HepG2 (cell line): ENCODE results near the gene CCDC6. TPM values are rescaled to one million over a fixed set of nuclear protein-coding genes. Genes with fewer than 3 reads are reported as not detected.

ENCODE experiments used
- ATAC-seq: fragments of 200-7000 bp; cut with Tn5 transposase; 3 replicates; pipeline ENCODE4 v1.9.1; 2020; ENCODE audit warnings: mild to moderate bottlenecking, moderate library complexity
- BruUV-seq: library from RNA; stranded (reverse); fragments of 400-500 nt; replicated peaks from 2 replicates; lab custom pipeline; 2021; lab: Mats Ljungman, UMichigan
- CTCF ChIA-PET: fragments of 300-600 bp; formaldehyde crosslinking; extraction: SDS; loops from one replicate; lab custom pipeline; 2021; ENCODE audit warnings: low total read pairs, inconsistent platforms, low intra/inter-chr PET ratio; lab: Yijun Ruan, JAX
- POLR2A ChIA-PET: fragments of 350-600 bp; sonication (Branson Sonifier 250); formaldehyde crosslinking; loops from one replicate; lab custom pipeline; 2020; ENCODE audit warnings: antibody characterized with exemption, inconsistent platforms; lab: Yijun Ruan, JAX
- DNase-seq: peaks from one replicate; pipeline ENCODE4 v3.0.0-alpha.2; 2015; ENCODE audit warnings: low spot score
- FAIRE-seq: peaks from 3 replicates; lab custom pipeline; 2011; peaks lifted over from hg19 to GRCh38; lab: Jason Lieb, UNC
- H2AFZ ChIP-seq: one replicate; pipeline ENCODE4 v1.6.1; 2011; ENCODE audit warnings: low read length, inconsistent platforms
- H3K27ac ChIP-seq: fragments of 300-600 bp; 3 replicates; pipeline ENCODE4 v1.8.0; 2011; ENCODE audit warnings: mixed run types, mild to moderate bottlenecking, mixed read lengths, low read length, inconsistent platforms; ENCODE audit not compliant: insufficient read depth; ENCODE audit errors: extremely low read length
- H3K27me3 ChIP-seq, 2 experiments: fragments of 200-600 bp in 1 of 2; 2 replicates in 1 of 2; 3 replicates in 1 of 2; pipeline versions ENCODE4 v1.6.0 to v1.8.0; 2011; ENCODE audit warnings: low read length in 2 of 2, mild to moderate bottlenecking in 2 of 2, moderate library complexity in 2 of 2, inconsistent platforms in 1 of 2; ENCODE audit not compliant: insufficient read depth in 2 of 2, control insufficient read depth in 1 of 2
- H3K36me3 ChIP-seq, 2 experiments: fragments of 200-600 bp in 1 of 2; replicated peaks in 1 of 2; 2 replicates in 1 of 2; 3 replicates in 1 of 2; pipeline versions ENCODE4 v1.5.1 to v1.8.0; 2011; ENCODE audit warnings: low read length in 2 of 2, inconsistent platforms in 1 of 2; ENCODE audit not compliant: insufficient read depth in 2 of 2, control insufficient read depth in 1 of 2
- H3K4me1 ChIP-seq: 2 replicates; pipeline ENCODE4 v1.5.1; 2012; ENCODE audit warnings: low read length, inconsistent platforms; ENCODE audit not compliant: insufficient read depth
- H3K4me2 ChIP-seq: 2 replicates; pipeline ENCODE4 v1.6.0; 2011; ENCODE audit warnings: low read depth, low read length, inconsistent platforms
- H3K4me3 ChIP-seq, 3 experiments: fragments of 200-600 bp in 1 of 3; sonication (generic), shearing (Covaris generic) in 1 of 3; replicated peaks in 1 of 3; 2 replicates each; pipeline ENCODE4 v1.5.1; 2011 to 2016; ENCODE audit warnings: low read length in 3 of 3, inconsistent platforms in 2 of 3, low read depth in 2 of 3, mild to moderate bottlenecking in 2 of 3, control low read depth in 1 of 3, mixed read lengths in 1 of 3; ENCODE audit not compliant: insufficient read depth in 1 of 3
- H3K79me2 ChIP-seq: one replicate; pipeline ENCODE4 v1.6.1; 2011; ENCODE audit warnings: low read length, inconsistent platforms; ENCODE audit not compliant: insufficient read depth
- H3K9ac ChIP-seq: 2 replicates; pipeline ENCODE4 v1.6.0; 2011; ENCODE audit warnings: mild to moderate bottlenecking, low read depth, low read length, inconsistent platforms; ENCODE audit not compliant: insufficient read depth
- H3K9me3 ChIP-seq: 2 replicates; pipeline ENCODE4 v1.5.1; 2012; ENCODE audit warnings: mild to moderate bottlenecking, low read length
- H4K20me1 ChIP-seq: 2 replicates; pipeline ENCODE4 v1.6.0; 2011; ENCODE audit warnings: inconsistent platforms, mild to moderate bottlenecking, low read length, moderate library complexity; ENCODE audit not compliant: insufficient read depth
- AHDC1 ChIP-seq: sonication (generic); formaldehyde crosslinking; IDR thresholded peaks from 2 replicates; pipeline ENCODE4 v1.5.1; 2020; ENCODE audit warnings: mild to moderate bottlenecking, missing genetic modification reagents, borderline replicate concordance
- ZHX2 ChIP-seq, 2 experiments: sonication (generic) in 1 of 2; formaldehyde crosslinking in 1 of 2; IDR thresholded peaks; 2 replicates each; pipeline versions ENCODE4 v1.6.1 to v1.9.0; 2014 to 2022; ENCODE audit warnings: antibody characterized with exemption in 1 of 2, borderline replicate concordance in 1 of 2, inconsistent platforms in 1 of 2, low read depth in 1 of 2, missing genetic modification reagents in 1 of 2
- ZNF292 ChIP-seq: sonication (generic); formaldehyde crosslinking; IDR thresholded peaks from 2 replicates; pipeline ENCODE4 v1.8.1; 2022; ENCODE audit warnings: mild to moderate bottlenecking, low read depth, missing genetic modification reagents, borderline replicate concordance
- WGBS: methylation state at CpG from one replicate; pipeline ENCODE4 v1.1.6; 2017; ENCODE audit warnings: low lambda C conversion rate; 5-methylcytosine and 5-hydroxymethylcytosine counted together
- in situ Hi-C: cut with HindIII; loops from 2 replicates; pipeline ENCODE4 v1.10.0; 2017; ENCODE audit warnings: low pct_unique_long_range_greater_than_20kb; ENCODE audit not compliant: extremely low pct_ligation_motif_present
- intact Hi-C: fragments of 100-400 bp; cut with micrococcal nuclease; formaldehyde crosslinking; loops from one replicate; pipeline ENCODE4 v1.10.0; 2022; ENCODE audit not compliant: unreplicated experiment
- polyA plus RNA-seq, 8 experiments: library from polyadenylated mRNA; depleted of rRNA in 3 of 8; stranded (reverse) in 7 of 8; unstranded in 1 of 8; fragments of >200 nt; fragmentation: Illumina TruSeq in 4 of 8; extraction: Trizol in 4 of 8; gene quantifications; 2 replicates each; pipeline versions ENCODE4 v1.2.1 to v1.2.3, GENCODE V29; 2011 to 2016; ENCODE audit warnings: low read depth in 4 of 8, missing spikeins in 1 of 8, mixed read lengths in 1 of 8; ENCODE audit not compliant: insufficient read depth in 1 of 8
- total RNA-seq, 5 experiments: library from RNA; depleted of rRNA; stranded (reverse); fragments of >200 nt; fragmentation: Illumina TruSeq; extraction: Trizol; gene quantifications; 2 replicates each; pipeline ENCODE4 v1.2.3, GENCODE V29; 2016; ENCODE audit warnings: low read depth in 1 of 5
- TF ChIP-seq, protein P1 (sequence below): IDR thresholded peaks from 2 replicates; pipeline ENCODE4 v1.6.1; 2016; ENCODE audit warnings: low read depth, control low read depth

The CCDC6 gene
- total and polyA plus RNA-seq, 2 of the 13 experiments (the other 11 are each of a cell fraction or from before 2014, with no cell fraction given), result 17.9 to 18.3 TPM

- WGBS, result 5% methylated on average over 1 of the region's 1 CpG
- no peak for DNase-seq
- no peak for ATAC-seq
- Histone ChIP-seq H3K4me1 (peaks cover 9% of the 10 kb centered on the region), H3K4me2 (no peak overlapping the region), H2AFZ (no peak overlapping the region)
- intact Hi-C loops, result no loop called here
- ChIA-PET CTCF (no interaction called here), POLR2A (no interaction called here)
- BruUV-seq, result no TSS peak
- no peak for TF ChIP-seq AHDC1
- TF ChIP-seq ZNF292, result no peak
- TF ChIP-seq, all 625 proteins: peak for 0
- Histone ChIP-seq H3K27me3 (no peaks in the 10 kb centered on the region), H3K9me3 (no peaks in the 10 kb centered on the region), H4K20me1 (no peaks in the 10 kb centered on the region), H3K27ac (no peak overlapping the region), H3K4me3 (no peak overlapping the region), H3K79me2 (no peaks in the 10 kb centered on the region), H3K36me3 (no peaks in the 10 kb centered on the region), H3K9ac (no peak overlapping the region)
- no peak for FAIRE-seq
- in situ Hi-C loops, result no loop called here
Measured at GRCh38 chr10:59937720-59938119, 31.4 kb upstream of the CCDC6 start.

DNA sequence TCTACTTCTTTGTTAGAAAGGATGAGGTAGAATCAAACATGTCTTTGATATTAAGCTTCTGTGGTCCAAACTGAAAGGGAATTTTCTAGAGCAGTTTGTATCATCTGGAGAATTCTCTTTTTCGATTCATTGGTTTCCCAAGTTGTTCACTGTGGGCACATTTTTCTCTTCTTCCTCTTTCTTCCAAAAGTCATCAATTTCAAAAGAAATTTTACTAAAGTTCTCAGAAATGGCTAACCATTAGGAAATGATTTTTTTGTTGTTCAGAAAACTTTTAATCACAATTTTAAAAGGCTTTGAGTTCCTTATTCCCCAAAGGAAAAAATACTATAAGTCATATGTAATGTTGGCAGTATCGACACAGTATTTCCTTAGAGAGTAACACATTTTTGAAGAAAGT, 28.3 kb upstream of the CCDC6 start:
- no peak overlapping the region for H2AFZ ChIP-seq
- H3K27ac ChIP-seq, result no peak overlapping the region
- in situ Hi-C loops (no loop called here), intact Hi-C loops (no loop called here)
- ChIA-PET CTCF (no interaction called here), POLR2A (no interaction called here)
- H3K9me3 ChIP-seq, result no peaks in the 10 kb centered on the region
- DNase-seq (no peak), ATAC-seq (no peak), FAIRE-seq (no peak)
- H3K4me3 ChIP-seq, result no peak overlapping the region
- 0% methylated on average over 2 of the region's 2 CpGs for WGBS
- no peak overlapping the region for H3K4me2 ChIP-seq
- no peaks in the 10 kb centered on the region for H3K27me3 ChIP-seq
- no TSS peak for BruUV-seq
- no peaks in the 10 kb centered on the region for H3K79me2 ChIP-seq
- peaks cover 4% of the 10 kb centered on the region; the same call in 1 of the 2 replicates for H3K4me1 ChIP-seq
- no peaks in the 10 kb centered on the region for H4K20me1 ChIP-seq
- H3K36me3 ChIP-seq, result no peaks in the 10 kb centered on the region
- H3K9ac ChIP-seq, result no peak overlapping the region
- TF ChIP-seq, protein P1, sequence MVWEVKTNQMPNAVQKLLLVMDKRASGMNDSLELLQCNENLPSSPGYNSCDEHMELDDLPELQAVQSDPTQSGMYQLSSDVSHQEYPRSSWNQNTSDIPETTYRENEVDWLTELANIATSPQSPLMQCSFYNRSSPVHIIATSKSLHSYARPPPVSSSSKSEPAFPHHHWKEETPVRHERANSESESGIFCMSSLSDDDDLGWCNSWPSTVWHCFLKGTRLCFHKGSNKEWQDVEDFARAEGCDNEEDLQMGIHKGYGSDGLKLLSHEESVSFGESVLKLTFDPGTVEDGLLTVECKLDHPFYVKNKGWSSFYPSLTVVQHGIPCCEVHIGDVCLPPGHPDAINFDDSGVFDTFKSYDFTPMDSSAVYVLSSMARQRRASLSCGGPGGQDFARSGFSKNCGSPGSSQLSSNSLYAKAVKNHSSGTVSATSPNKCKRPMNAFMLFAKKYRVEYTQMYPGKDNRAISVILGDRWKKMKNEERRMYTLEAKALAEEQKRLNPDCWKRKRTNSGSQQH (CRISPR knock-in tag), result no peak
- TF ChIP-seq ZHX2 (IDR thresholded peaks at IDR 0.05; ENCODE audit: low read depth) (no peak), ZHX2 (CRISPR knock-in tag; IDR thresholded peaks at IDR 0.05; ENCODE audit: borderline replicate concordance) (no peak)
